ENCODE data around the gene SLC2A4RG.

SLC2A4RG gene

GRCh38 chr20:63705232-63706026 is 34.1 kb upstream of the SLC2A4RG start:
- no peak for TF ChIP-seq CTCF (conservative IDR thresholded peaks at IDR 0.05; ENCODE audit: low read length)
- no peak for DNase-seq (ENCODE audit: low read depth)
- H3K4me3 ChIP-seq (ENCODE audit: low read length), result no peak overlapping the region; the same call in 1 of the 2 replicates

GRCh38 chr20:63706027-63706695 is 33.4 kb upstream of the SLC2A4RG start:
- peak overlapping the region; percentile 81 for H3K4me3 ChIP-seq (ENCODE audit: low read length)
- no peak for DNase-seq (ENCODE audit: low read depth)
- no peak for TF ChIP-seq CTCF (conservative IDR thresholded peaks at IDR 0.05; ENCODE audit: low read length)

GRCh38 chr20:63706852-63707557 is 32.6 kb upstream of the SLC2A4RG start:
- peak overlapping the region; percentile 81 for H3K4me3 ChIP-seq (ENCODE audit: low read length)
- peak; percentile 20 for DNase-seq (ENCODE audit: low read depth)

GRCh38 chr20:63707558-63708300 is 31.8 kb upstream of the SLC2A4RG start, which contains the start of the genes ARFRP1 and ZGPAT:
Gene ARFRP1 (minus strand): TSS chr20:63707976. CDS start chr20:63707091, 885 bp downstream.
Gene ZGPAT (plus strand): TSS chr20:63708039. CDS start chr20:63708581, 542 bp downstream.
- peak; percentile 79 for DNase-seq (ENCODE audit: low read depth)
- peak within 1 kb of the TSS; percentile 81 for H3K4me3 ChIP-seq (ENCODE audit: low read length)
- no peak for TF ChIP-seq CTCF (conservative IDR thresholded peaks at IDR 0.05; ENCODE audit: low read length)

More at GRCh38 chr20:63706852-63707557, 32.6 kb upstream of the SLC2A4RG start:
- peak; percentile 20; the same call in 1 of the 2 replicates for TF ChIP-seq CTCF (conservative IDR thresholded peaks at IDR 0.05; ENCODE audit: low read length)

GRCh38 chr20:63708301-63709148 is 31.1 kb upstream of the SLC2A4RG start:
- H3K4me3 ChIP-seq (ENCODE audit: low read length), result peak overlapping the region; percentile 81
- no peak for DNase-seq (ENCODE audit: low read depth)
- TF ChIP-seq CTCF (conservative IDR thresholded peaks at IDR 0.05; ENCODE audit: low read length), result no peak

- peak overlapping the region; percentile 81 for H3K4me3 ChIP-seq (ENCODE audit: low read length)
- no peak for TF ChIP-seq CTCF (conservative IDR thresholded peaks at IDR 0.05; ENCODE audit: low read length)
- DNase-seq (ENCODE audit: low read depth), result no peak
Observed at GRCh38 chr20:63709149-63709527, 30.4 kb upstream of the SLC2A4RG start.
